Lung (tissue), 12 donors: ENCODE data around the gene FOXN3. TPM values are rescaled to one million over a fixed set of nuclear protein-coding genes. Genes with fewer than 3 reads are reported as not detected.

Experiments
- ATAC-seq: fragments of 200-7000 bp; cut with Tn5 transposase; one replicate; pipeline ENCODE4 v1.9.1; 2020; ENCODE audit warnings: moderate number of reproducible peaks; ENCODE audit not compliant: insufficient read depth, low FRiP score
- DNase-seq, 3 donors: peaks; one replicate each; pipeline ENCODE4 v3.0.0-alpha.2; 2013 to 2017
- H3K27ac ChIP-seq, 2 donors: one replicate each; pipeline ENCODE4 v1.5.1; 2013; ENCODE audit warnings: mild to moderate bottlenecking in 2 of 2, moderate library complexity in 2 of 2, control low read depth in 1 of 2, inconsistent platforms in 1 of 2, low read depth in 1 of 2, low read length in 1 of 2
- H3K27me3 ChIP-seq, 3 donors: one replicate each; pipeline ENCODE4 v1.5.1; 2013; ENCODE audit warnings: low read length in 2 of 3; ENCODE audit not compliant: control insufficient read depth in 3 of 3, insufficient read depth in 3 of 3
- H3K36me3 ChIP-seq, 4 donors: one replicate each; pipeline ENCODE4 v1.5.1; 2013; ENCODE audit warnings: low read length in 4 of 4, mild to moderate bottlenecking in 1 of 4, moderate library complexity in 1 of 4; ENCODE audit not compliant: control insufficient read depth in 4 of 4, insufficient read depth in 4 of 4
- H3K4me1 ChIP-seq, 5 donors: one replicate each; pipeline ENCODE4 v1.5.1; 2013; ENCODE audit warnings: low read length in 5 of 5, mild to moderate bottlenecking in 2 of 5, moderate library complexity in 1 of 5; ENCODE audit not compliant: control insufficient read depth in 5 of 5, insufficient read depth in 5 of 5
- H3K4me3 ChIP-seq: one replicate; pipeline ENCODE4 v1.5.1; 2013; ENCODE audit warnings: mild to moderate bottlenecking, control low read depth, moderate library complexity
- H3K9ac ChIP-seq, 2 donors: one replicate each; pipeline ENCODE4 v1.5.1; 2013; ENCODE audit warnings: low read length in 2 of 2, control low read depth in 1 of 2; ENCODE audit not compliant: insufficient read depth in 1 of 2
- H3K9me3 ChIP-seq, 4 donors: one replicate each; pipeline ENCODE4 v1.5.1; 2013; ENCODE audit warnings: low read length in 3 of 4, mild to moderate bottlenecking in 1 of 4, moderate library complexity in 1 of 4; ENCODE audit not compliant: control insufficient read depth in 4 of 4, insufficient read depth in 3 of 4
- CTCF ChIP-seq: IDR thresholded peaks from 2 replicates; pipeline ENCODE4 v1.5.1; 2012; ENCODE audit warnings: mild to moderate bottlenecking; ENCODE audit errors: control extremely low read depth, extremely low read depth
- WGBS, 2 donors: extraction: QIAGEN DNeasy Blood & Tissue Kit; methylation state at CpG; one replicate each; pipeline ENCODE4 v1.1.7; 2013; 5-methylcytosine and 5-hydroxymethylcytosine counted together
- polyA plus RNA-seq, 2 donors: library from polyadenylated mRNA; stranded (reverse); fragments of 200-250 nt; gene quantifications; one replicate each; pipeline ENCODE4 v1.2.1, GENCODE V29; 2013
- total RNA-seq, 2 donors: library from RNA; depleted of rRNA in 1 of 2; stranded (reverse); fragments of >200 nt in 1 of 2; gene quantifications; one replicate each; pipeline ENCODE4 v1.2.1, GENCODE V29; 2014 to 2021
- donor health status: control.
- donor health status: control.
- donor health status: Bipolar disorder and iron deficiency.
- donor health status: healthy.
- donor health status: DM: yes; HTN: yes; CAD: no.

Gene FOXN3
- total and polyA plus RNA-seq, 4 donors = 12.7 to 69.7 (median 34.9) TPM

- H3K27me3 ChIP-seq = no peaks in the 10 kb centered on the region
- TF ChIP-seq CTCF = no peak
- DNase-seq (no peak), ATAC-seq (no peak)
- H3K27ac ChIP-seq = no peak overlapping the region
- no peak overlapping the region for H3K4me3 ChIP-seq
- peaks cover 0 to 24% (median 11%) of the 10 kb centered on the region in 5 donors for H3K4me1 ChIP-seq
- peaks cover 0 to under 1% (median 0%) of the 10 kb centered on the region in 4 donors for H3K36me3 ChIP-seq
- no peaks in the 10 kb centered on the region for H3K9me3 ChIP-seq
- no peak overlapping the region for H3K9ac ChIP-seq
- WGBS, 2 donors = 89 to 91% methylated on average over 4 of the region's 4 CpGs
These were observed 15.2 kb upstream of the FOXN3 start for GRCh38 chr14:89432226-89432625.

GRCh38 chr14:89430391-89431236, 13.6 kb upstream of the FOXN3 start:
- Histone ChIP-seq H3K4me3 (no peak overlapping the region), H3K27ac (peak overlapping the region; percentile 56 to 66), H3K9ac (peak overlapping the region in 1 of 2 donors; percentile 56), H3K9me3 (no peaks in the 10 kb centered on the region), H3K36me3 (no peaks in the 10 kb centered on the region), H3K4me1 (peaks cover 0 to 24% (median 10%) of the 10 kb centered on the region in 5 donors), H3K27me3 (no peaks in the 10 kb centered on the region)
- DNase-seq (peak in 1 of 3 donors; percentile 34), ATAC-seq (no peak)
- 11 to 17% methylated on average over 9 of the region's 9 CpGs for WGBS, 2 donors
- no peak for TF ChIP-seq CTCF

GRCh38 chr14:89429199-89430181, 12.5 kb upstream of the FOXN3 start:
- ATAC-seq = no peak
- H3K4me3 ChIP-seq = no peak overlapping the region
- no peaks in the 10 kb centered on the region for H3K36me3 ChIP-seq
- H3K9me3 ChIP-seq = no peaks in the 10 kb centered on the region
- peak overlapping the region; percentile 62 to 73 for H3K27ac ChIP-seq
- DNase-seq = peak; percentile 38 to 64 (median 55)
- H3K9ac ChIP-seq = peak overlapping the region in 1 of 2 donors; percentile 56
- TF ChIP-seq CTCF = no peak
- peaks cover 0 to 24% (median 10%) of the 10 kb centered on the region in 5 donors for H3K4me1 ChIP-seq
- WGBS, 2 donors = 30 to 31% methylated on average over 14 of the region's 14 CpGs
- H3K27me3 ChIP-seq = no peaks in the 10 kb centered on the region
